A549 (cell line): ENCODE measurements around the gene KCNJ10. TPM values are rescaled to one million over a fixed set of nuclear protein-coding genes. Genes with fewer than 3 reads are reported as not detected.

Experiments
- ATAC-seq, 2 experiments: fragments of 200-7000 bp in 1 of 2; fragments of >200 bp in 1 of 2; cut with Nextera tagmentation in 1 of 2; cut with Tn5 transposase in 1 of 2; 3 replicates each; pipeline versions ENCODE4 v1.8.0 to v1.9.1; 2018 to 2020; ENCODE audit warnings: mild to moderate bottlenecking in 1 of 2, moderate library complexity in 1 of 2
- CTCF ChIA-PET: fragments of 300-600 bp; sonication (Branson Sonifier 250); formaldehyde crosslinking; extraction: SDS; loops from one replicate; lab custom pipeline; 2021; ENCODE audit warnings: antibody characterized with exemption, inconsistent platforms; lab: Yijun Ruan, JAX
- POLR2A ChIA-PET: fragments of 350-600 bp; formaldehyde crosslinking; extraction: SDS; loops from one replicate; lab custom pipeline; 2021; ENCODE audit warnings: antibody characterized with exemption, inconsistent platforms; lab: Yijun Ruan, JAX
- DNase-seq, 2 experiments: peaks; one replicate each; pipeline versions ENCODE4 v3.0.0 to v3.0.0-alpha.2; 2011 to 2016; ENCODE audit warnings: low read depth in 1 of 2, low spot score in 1 of 2
- FAIRE-seq: peaks from 2 replicates; lab custom pipeline; 2011; peaks lifted over from hg19 to GRCh38; lab: Jason Lieb, UNC
- H3K27ac ChIP-seq, 2 experiments: fragments of >200 bp; sonication (Bioruptor Twin); formaldehyde crosslinking; 3 replicates each; pipeline ENCODE4 v1.5.1; 2016 to 2017
- H3K4me1 ChIP-seq: fragments of >200 bp; sonication (Bioruptor Twin); formaldehyde crosslinking; 3 replicates; pipeline ENCODE4 v1.6.1; 2016
- H3K4me2 ChIP-seq: fragments of >200 bp; sonication (Bioruptor Twin); formaldehyde crosslinking; 3 replicates; pipeline ENCODE4 v1.6.1; 2016
- H3K4me3 ChIP-seq: fragments of >200 bp; sonication (Bioruptor Twin); formaldehyde crosslinking; 3 replicates; pipeline ENCODE4 v1.5.1; 2016
- H3K9me3 ChIP-seq: fragments of >200 bp; sonication (Bioruptor Twin); formaldehyde crosslinking; 3 replicates; pipeline ENCODE4 v1.6.1; 2016
- CHD2 ChIP-seq: fragments of 150-350 bp; IDR thresholded peaks from 2 replicates; pipeline ENCODE4 v1.6.1; 2014; ENCODE audit warnings: low read length; ENCODE audit not compliant: partially characterized antibody
- ESRRA ChIP-seq: fragments of 150-350 bp; IDR thresholded peaks from 2 replicates; pipeline ENCODE4 v1.6.1; 2014; ENCODE audit warnings: mild to moderate bottlenecking, low read length, borderline replicate concordance
- FOSL2 ChIP-seq, 2 experiments: fragments of 450-650 bp in 1 of 2; fragments of >200 bp in 1 of 2; sonication (Bioruptor Twin) in 1 of 2; formaldehyde crosslinking; IDR thresholded peaks; 2 replicates each; pipeline versions ENCODE4 v1.5.0 to v1.6.1; 2016 to 2020; ENCODE audit warnings: mild to moderate bottlenecking in 1 of 2, moderate library complexity in 1 of 2
- KDM5A ChIP-seq: fragments of 200-600 bp; sonication (generic); IDR thresholded peaks from 2 replicates; pipeline ENCODE4 v1.6.1; 2016; ENCODE audit warnings: antibody characterized with exemption, mild to moderate bottlenecking
- NPAS2 ChIP-seq: fragments of 250-450 bp; sonication (Bioruptor Pico); IDR thresholded peaks from 2 replicates; pipeline ENCODE4 v1.8.0; 2022; ENCODE audit warnings: mild to moderate bottlenecking, moderate library complexity, borderline replicate concordance
- POLR2AphosphoS2 ChIP-seq: conservative IDR thresholded peaks from 2 replicates; pipeline ENCODE4 v1.6.1; 2012; ENCODE audit warnings: low read length, improper control_type of control experiment, inconsistent platforms
- RARB ChIP-seq: fragments of 250-450 bp; sonication (Bioruptor Pico); IDR thresholded peaks from 2 replicates; pipeline ENCODE4 v1.8.0; 2021; ENCODE audit warnings: mild to moderate bottlenecking, moderate library complexity
- RCOR1 ChIP-seq: fragments of 150-350 bp; IDR thresholded peaks from 2 replicates; pipeline ENCODE4 v1.6.1; 2014; ENCODE audit warnings: antibody characterized with exemption, low read length, low read depth
- TFCP2L1 ChIP-seq: fragments of 250-450 bp; sonication (Bioruptor Pico); IDR thresholded peaks from 2 replicates; pipeline ENCODE4 v1.5.0; 2021; ENCODE audit warnings: mild to moderate bottlenecking
- ZC3H11A ChIP-seq: fragments of 450-650 bp; IDR thresholded peaks from 2 replicates; pipeline ENCODE4 v1.6.1; 2014; ENCODE audit warnings: antibody characterized with exemption, mild to moderate bottlenecking
- ZSCAN20 ChIP-seq: fragments of 250-450 bp; sonication (Bioruptor Pico); IDR thresholded peaks from 2 replicates; pipeline ENCODE4 v1.8.0; 2022; ENCODE audit warnings: mild to moderate bottlenecking, moderate library complexity
- WGBS: methylation state at CpG from one replicate; pipeline ENCODE4 v1.1.6; 2017; ENCODE audit errors: missing lambda C conversion rate; 5-methylcytosine and 5-hydroxymethylcytosine counted together
- polyA plus RNA-seq, 4 experiments: library from polyadenylated mRNA; depleted of rRNA in 3 of 4; stranded (reverse); fragments of >200 nt; fragmentation: RNase III in 1 of 4; extraction: RNeasy Plus Mini Kit Qiagen cat#74134 plus additional on column Dnase treatment in 1 of 4; gene quantifications; 2 replicates in 3 of 4; 3 replicates in 1 of 4; pipeline ENCODE4 v1.2.3, GENCODE V29; 2011 to 2017
- TF ChIP-seq, protein P1 (sequence below): fragments of 200-600 bp; sonication (generic); IDR thresholded peaks from 2 replicates; pipeline ENCODE4 v1.6.1; 2016; ENCODE audit warnings: antibody characterized with exemption, mild to moderate bottlenecking, moderate library complexity
- TF ChIP-seq, protein P2 (sequence below): fragments of 250-450 bp; sonication (Bioruptor Pico); IDR thresholded peaks from 2 replicates; pipeline ENCODE4 v1.5.0; 2020; ENCODE audit warnings: low read depth, mild to moderate bottlenecking, moderate library complexity
- TF ChIP-seq, protein P3 (sequence below): IDR thresholded peaks from 2 replicates; pipeline ENCODE4 v1.6.1; 2012; ENCODE audit warnings: low read depth, borderline replicate concordance
- TF ChIP-seq, protein P4 (sequence below): fragments of >200 bp; sonication (Bioruptor Twin); formaldehyde crosslinking; IDR thresholded peaks from 3 replicates; pipeline ENCODE4 v1.5.1; 2016

The KCNJ10 gene
- polyA plus RNA-seq, 2 of the 4 experiments (the other 2 are of a cell fraction) = 0.05 TPM; not detected in 1

DNA sequence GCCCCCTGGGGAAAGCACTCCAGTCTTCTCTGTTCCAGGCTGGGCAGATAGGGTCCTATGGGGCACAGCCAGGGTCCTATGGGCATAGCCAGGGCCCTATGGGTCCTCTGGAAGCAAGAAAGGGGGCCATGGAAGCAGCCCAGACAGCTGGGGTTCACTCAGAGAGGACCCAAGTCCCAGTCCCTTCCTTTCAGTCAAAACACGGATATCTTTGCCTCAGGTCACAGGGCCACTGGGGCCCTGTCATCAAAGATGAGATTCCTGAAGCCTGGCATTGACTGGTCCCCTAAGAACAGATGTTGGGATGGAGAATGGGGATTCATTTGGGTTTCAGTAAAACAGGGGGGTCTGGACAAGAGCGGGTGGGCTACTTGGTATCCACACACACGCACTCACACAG lies 19.9 kb upstream of the KCNJ10 start:
- Histone ChIP-seq H3K4me2 (no peak overlapping the region), H3K4me1 (no peaks in the 10 kb centered on the region), H3K9me3 (no peaks in the 10 kb centered on the region), H3K4me3 (no peak overlapping the region), H3K27ac (no peak overlapping the region)
- POLR2A ChIA-PET = no interaction called here
- DNase-seq (no peak), ATAC-seq (no peak), FAIRE-seq (no peak)
- CTCF ChIA-PET = interaction anchor here (0.7 to 16.8 kb wide), 5 partner anchors 11 to 162 kb away, joined by 3 to 409 read pairs (median 5); partner anchors contain the start of gene KCNJ10
- WGBS = 56% methylated on average over 3 of the region's 3 CpGs
- no peak for TF ChIP-seq RCOR1
- no peak for TF ChIP-seq POLR2AphosphoS2
- TF ChIP-seq, protein P1, sequence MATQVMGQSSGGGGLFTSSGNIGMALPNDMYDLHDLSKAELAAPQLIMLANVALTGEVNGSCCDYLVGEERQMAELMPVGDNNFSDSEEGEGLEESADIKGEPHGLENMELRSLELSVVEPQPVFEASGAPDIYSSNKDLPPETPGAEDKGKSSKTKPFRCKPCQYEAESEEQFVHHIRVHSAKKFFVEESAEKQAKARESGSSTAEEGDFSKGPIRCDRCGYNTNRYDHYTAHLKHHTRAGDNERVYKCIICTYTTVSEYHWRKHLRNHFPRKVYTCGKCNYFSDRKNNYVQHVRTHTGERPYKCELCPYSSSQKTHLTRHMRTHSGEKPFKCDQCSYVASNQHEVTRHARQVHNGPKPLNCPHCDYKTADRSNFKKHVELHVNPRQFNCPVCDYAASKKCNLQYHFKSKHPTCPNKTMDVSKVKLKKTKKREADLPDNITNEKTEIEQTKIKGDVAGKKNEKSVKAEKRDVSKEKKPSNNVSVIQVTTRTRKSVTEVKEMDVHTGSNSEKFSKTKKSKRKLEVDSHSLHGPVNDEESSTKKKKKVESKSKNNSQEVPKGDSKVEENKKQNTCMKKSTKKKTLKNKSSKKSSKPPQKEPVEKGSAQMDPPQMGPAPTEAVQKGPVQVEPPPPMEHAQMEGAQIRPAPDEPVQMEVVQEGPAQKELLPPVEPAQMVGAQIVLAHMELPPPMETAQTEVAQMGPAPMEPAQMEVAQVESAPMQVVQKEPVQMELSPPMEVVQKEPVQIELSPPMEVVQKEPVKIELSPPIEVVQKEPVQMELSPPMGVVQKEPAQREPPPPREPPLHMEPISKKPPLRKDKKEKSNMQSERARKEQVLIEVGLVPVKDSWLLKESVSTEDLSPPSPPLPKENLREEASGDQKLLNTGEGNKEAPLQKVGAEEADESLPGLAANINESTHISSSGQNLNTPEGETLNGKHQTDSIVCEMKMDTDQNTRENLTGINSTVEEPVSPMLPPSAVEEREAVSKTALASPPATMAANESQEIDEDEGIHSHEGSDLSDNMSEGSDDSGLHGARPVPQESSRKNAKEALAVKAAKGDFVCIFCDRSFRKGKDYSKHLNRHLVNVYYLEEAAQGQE = no peak
- TF ChIP-seq, protein P2, sequence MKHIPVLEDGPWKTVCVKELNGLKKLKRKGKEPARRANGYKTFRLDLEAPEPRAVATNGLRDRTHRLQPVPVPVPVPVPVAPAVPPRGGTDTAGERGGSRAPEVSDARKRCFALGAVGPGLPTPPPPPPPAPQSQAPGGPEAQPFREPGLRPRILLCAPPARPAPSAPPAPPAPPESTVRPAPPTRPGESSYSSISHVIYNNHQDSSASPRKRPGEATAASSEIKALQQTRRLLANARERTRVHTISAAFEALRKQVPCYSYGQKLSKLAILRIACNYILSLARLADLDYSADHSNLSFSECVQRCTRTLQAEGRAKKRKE (CRISPR knock-in tag) = no peak
- no peak for TF ChIP-seq TFCP2L1 (CRISPR knock-in tag)
- TF ChIP-seq ZSCAN20 = no peak
- no peak for TF ChIP-seq KDM5A
- TF ChIP-seq ESRRA = no peak
- TF ChIP-seq, protein P3, sequence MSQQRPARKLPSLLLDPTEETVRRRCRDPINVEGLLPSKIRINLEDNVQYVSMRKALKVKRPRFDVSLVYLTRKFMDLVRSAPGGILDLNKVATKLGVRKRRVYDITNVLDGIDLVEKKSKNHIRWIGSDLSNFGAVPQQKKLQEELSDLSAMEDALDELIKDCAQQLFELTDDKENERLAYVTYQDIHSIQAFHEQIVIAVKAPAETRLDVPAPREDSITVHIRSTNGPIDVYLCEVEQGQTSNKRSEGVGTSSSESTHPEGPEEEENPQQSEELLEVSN = no peak
- TF ChIP-seq, protein P4, sequence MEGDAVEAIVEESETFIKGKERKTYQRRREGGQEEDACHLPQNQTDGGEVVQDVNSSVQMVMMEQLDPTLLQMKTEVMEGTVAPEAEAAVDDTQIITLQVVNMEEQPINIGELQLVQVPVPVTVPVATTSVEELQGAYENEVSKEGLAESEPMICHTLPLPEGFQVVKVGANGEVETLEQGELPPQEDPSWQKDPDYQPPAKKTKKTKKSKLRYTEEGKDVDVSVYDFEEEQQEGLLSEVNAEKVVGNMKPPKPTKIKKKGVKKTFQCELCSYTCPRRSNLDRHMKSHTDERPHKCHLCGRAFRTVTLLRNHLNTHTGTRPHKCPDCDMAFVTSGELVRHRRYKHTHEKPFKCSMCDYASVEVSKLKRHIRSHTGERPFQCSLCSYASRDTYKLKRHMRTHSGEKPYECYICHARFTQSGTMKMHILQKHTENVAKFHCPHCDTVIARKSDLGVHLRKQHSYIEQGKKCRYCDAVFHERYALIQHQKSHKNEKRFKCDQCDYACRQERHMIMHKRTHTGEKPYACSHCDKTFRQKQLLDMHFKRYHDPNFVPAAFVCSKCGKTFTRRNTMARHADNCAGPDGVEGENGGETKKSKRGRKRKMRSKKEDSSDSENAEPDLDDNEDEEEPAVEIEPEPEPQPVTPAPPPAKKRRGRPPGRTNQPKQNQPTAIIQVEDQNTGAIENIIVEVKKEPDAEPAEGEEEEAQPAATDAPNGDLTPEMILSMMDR = no peak
- TF ChIP-seq RARB (CRISPR knock-in tag) = no peak
- no peak for TF ChIP-seq NPAS2
- TF ChIP-seq, all 56 proteins: peak for 0

- FAIRE-seq (no peak), ATAC-seq (no peak), DNase-seq (no peak)
- TF ChIP-seq ZC3H11A = no peak
- TF ChIP-seq CHD2 = no peak
- TF ChIP-seq FOSL2 (IDR thresholded peaks at IDR 0.05) = no peak
- TF ChIP-seq FOSL2 (CRISPR knock-in tag; IDR thresholded peaks at IDR 0.05) = no peak
- H3K4me1 ChIP-seq = 0 out of 3 replicates have a peak, but pooled peaks cover 2% of the 10 kb centered on the region
- ChIA-PET POLR2A (no interaction called here), CTCF (interaction anchor here (0.7 to 16.8 kb wide), 18 partner anchors 9 to 954 kb away, joined by 3 to 409 read pairs (median 5); partner anchors contain the start of genes IGSF8, KCNJ10 and PIGM)
- no peak overlapping the region for H3K4me2 ChIP-seq
- 80% methylated on average over 12 of the region's 12 CpGs for WGBS
- no peak overlapping the region for H3K4me3 ChIP-seq
- H3K9me3 ChIP-seq = no peaks in the 10 kb centered on the region
- H3K27ac ChIP-seq = no peak overlapping the region
Observed at GRCh38 chr1:160087118-160087662, 17.2 kb upstream of the KCNJ10 start.
